HG03139 (cell line): ENCODE data around the gene MYBPH.

Experiments
- ATAC-seq: cut with Tn5 transposase; IDR thresholded peaks from one replicate; pipeline ENCODE4 v1.9.1; 2021; ENCODE audit not compliant: unreplicated experiment

MYBPH gene

GRCh38 chr1:203167026-203167912 is 8.4 kb downstream of the MYBPH start:
- ATAC-seq: no peak

DNA sequence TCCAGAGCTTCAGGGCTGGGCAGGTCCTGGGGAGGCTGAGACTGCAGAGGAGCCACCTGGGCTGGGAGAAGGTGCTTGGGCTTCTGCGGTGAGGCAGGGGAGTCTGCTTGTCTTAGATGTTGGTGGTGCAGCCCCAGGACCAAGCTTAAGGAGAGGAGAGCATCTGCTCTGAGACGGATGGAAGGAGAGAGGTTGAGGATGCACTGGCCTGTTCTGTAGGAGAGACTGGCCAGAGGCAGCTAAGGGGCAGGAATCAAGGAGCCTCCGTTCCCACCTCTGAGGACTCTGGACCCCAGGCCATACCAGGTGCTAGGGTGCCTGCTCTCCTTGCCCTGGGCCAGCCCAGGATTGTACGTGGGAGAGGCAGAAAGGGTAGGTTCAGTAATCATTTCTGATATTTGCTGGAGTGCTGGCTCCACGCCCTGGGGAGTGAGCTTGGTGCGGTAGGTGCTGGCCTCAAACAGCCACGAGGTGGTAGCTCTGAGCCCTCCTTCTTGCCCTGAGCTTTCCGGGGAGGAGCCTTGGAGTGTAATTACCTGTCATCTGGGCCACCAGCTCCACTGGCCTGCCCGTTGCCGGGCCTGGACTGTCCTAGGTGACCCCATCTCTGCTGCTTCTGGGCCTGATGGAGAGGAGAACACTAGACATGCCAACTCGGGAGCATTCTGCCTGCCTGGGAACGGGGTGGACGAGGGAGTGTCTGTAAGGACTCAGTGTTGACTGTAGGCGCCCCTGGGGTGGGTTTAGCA is 9.3 kb downstream of the MYBPH start:
- ATAC-seq: no peak

GRCh38 chr1:203165800-203166161 is 9.8 kb downstream of the MYBPH start:
- no peak for ATAC-seq

DNA sequence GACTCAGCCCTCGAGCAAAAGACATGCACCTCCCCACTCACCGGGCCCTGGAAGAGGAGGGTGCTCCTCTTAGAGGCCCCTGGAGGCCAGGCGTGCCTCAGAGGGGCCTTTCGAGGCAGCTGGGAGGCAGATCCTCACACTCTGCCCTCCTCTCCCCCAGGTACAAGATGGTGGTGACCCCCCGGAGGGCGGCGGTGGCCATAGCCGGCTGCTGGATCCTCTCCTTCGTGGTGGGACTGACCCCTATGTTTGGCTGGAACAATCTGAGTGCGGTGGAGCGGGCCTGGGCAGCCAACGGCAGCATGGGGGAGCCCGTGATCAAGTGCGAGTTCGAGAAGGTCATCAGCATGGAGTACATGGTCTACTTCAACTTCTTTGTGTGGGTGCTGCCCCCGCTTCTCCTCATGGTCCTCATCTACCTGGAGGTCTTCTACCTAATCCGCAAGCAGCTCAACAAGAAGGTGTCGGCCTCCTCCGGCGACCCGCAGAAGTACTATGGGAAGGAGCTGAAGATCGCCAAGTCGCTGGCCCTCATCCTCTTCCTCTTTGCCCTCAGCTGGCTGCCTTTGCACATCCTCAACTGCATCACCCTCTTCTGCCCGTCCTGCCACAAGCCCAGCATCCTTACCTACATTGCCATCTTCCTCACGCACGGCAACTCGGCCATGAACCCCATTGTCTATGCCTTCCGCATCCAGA is 10.4 kb downstream of the MYBPH start:
- no peak for ATAC-seq

- ATAC-seq: no peak
Observed at GRCh38 chr1:203163891-203164635, 11.6 kb downstream of the MYBPH start.

DNA sequence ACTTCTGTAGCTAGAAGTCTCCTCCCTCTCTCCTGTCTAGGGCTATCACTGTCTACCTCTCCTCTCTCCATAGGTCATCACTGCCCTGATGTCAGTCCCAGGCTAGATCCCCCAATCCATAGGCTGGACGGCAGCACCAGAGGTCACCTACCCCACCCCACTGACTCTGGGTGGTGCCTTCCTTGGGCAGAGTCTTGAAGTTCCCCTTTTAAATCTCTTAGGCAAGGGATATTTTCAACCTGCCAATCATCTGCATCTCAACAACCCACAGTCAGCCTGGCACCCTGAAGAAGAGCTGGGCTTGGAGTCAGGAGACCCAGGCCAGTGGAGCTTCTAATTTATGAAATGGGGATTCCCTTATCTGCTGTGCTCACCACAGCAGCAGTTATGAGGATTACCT is 13.2 kb downstream of the MYBPH start:
- ATAC-seq: no peak

DNA sequence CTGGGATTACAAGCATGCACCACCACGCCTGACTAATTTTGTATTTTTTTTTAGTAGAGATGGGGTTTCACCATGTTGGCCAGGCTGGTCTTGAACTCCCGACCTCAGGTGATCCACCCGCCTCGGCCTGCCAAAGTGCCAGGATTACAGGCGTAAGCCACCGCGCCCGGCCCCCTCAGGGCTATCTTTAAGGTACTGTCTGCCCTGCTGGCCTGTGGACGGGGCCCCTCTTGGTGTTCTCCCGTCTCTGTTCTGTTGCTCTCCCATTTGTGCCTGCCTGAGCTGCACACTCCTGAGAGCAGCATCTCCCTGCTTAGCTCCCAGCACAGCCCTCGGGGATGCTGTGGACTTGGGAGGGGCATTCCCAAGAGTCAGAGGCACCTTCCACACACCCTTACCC is 13.9 kb downstream of the MYBPH start:
- ATAC-seq: no peak

DNA sequence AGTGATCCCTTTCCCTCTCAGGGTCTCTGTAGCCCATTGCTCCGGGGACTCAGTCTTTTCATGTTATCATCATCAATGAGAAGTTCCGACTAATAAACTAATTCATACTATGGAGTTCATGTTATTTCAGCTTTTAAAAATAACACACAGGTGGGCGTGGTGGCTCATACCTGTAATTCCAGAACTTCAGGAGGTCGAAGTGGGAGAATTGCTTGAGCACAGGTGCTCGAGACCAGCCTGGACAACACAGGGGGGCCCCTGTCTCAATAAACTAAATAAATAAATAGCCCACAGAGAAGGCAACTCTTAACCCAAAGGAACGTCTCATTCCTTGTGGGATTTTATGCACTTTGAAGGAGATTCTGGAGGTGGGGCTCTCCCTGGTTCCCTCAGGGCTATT is 14.5 kb downstream of the MYBPH start:
- ATAC-seq: no peak

DNA sequence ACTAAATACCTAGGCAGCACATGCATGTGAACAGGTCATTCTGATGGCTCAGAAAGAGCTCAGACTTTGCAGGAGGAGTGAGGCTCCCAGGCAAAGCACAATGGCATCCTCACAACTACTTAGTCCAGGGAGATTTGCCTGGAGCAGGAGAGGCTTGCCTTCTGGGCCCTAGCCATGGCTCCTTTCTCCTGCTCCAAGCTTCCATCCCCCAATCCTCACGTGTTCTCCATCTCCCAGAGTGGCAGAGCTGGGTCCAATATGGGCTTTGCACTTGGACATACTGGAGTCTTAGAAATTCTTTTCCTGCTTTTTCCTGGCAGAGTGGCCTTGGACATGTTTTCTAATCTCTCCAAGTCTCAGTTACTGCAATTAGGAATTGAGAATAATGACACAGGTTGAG is 15.8 kb downstream of the MYBPH start:
- no peak for ATAC-seq

GRCh38 chr1:203158960-203159665 is 16.5 kb downstream of the MYBPH start:
- ATAC-seq: no peak

GRCh38 chr1:203158423-203158822 is 17.2 kb downstream of the MYBPH start:
- ATAC-seq: no peak

GRCh38 chr1:203156280-203156679 is 19.3 kb downstream of the MYBPH start:
- ATAC-seq: no peak

DNA sequence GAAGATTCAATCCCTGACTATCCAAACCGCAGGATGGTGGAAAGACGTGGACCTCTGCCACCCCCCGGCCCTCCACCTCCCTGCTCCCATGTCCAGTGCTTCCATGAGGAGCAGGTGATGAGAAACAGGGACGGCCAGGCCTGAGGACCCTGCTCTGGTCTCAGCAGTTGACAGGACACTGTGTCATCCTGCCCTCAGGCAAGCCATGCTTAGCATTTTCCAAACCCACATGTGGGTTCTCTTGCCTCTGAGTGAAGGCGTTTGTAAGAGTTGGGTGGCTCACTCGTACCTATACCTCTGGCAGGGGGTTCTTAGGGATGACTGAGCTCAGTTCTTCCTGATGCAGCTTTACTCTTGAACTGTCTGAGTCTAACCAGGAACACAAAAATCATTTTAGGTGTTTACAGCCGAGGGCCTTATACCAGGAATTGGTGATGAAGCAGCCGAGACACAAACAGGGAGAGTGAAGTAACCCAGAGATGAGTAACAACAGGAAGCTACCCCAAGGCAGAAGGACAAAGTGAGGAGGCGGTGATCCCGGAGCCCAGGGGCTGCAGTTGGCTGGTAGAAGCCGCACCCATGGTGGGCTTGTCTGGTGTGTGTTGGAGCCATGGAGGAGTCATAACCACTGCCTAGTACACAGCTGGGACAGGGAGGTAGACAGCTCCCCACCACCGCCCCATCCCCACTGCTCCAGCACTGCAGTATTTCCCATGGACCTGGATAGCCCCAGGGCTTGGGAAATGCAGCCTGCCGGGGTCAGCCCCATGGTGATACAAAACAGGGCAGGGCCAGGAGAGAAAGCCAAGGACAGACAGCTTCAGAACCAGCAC is 21.4 kb downstream of the MYBPH start:
- no peak for ATAC-seq

GRCh38 chr1:203153051-203153988 is 22.3 kb downstream of the MYBPH start:
- no peak for ATAC-seq

GRCh38 chr1:203152158-203153034 is 23.2 kb downstream of the MYBPH start:
- no peak for ATAC-seq

GRCh38 chr1:203151362-203152157 is 24.1 kb downstream of the MYBPH start:
- no peak for ATAC-seq
